GM12878 (cell line): ENCODE results near the gene DYNC1H1. TPM values are rescaled to one million over a fixed set of nuclear protein-coding genes. Genes with fewer than 3 reads are reported as not detected.

Source experiments
- BACH1 ChIP-seq: fragments of 450-650 bp; IDR thresholded peaks from 2 replicates; pipeline ENCODE4 v1.6.1; 2017; ENCODE audit warnings: mild to moderate bottlenecking, borderline replicate concordance
- CHD1 ChIP-seq: IDR thresholded peaks from 2 replicates; pipeline ENCODE4 v1.6.1; 2012; ENCODE audit warnings: low read depth, low read length, improper control_type of control experiment
- EGR1 ChIP-seq, 2 experiments: IDR thresholded peaks; 1 replicate in 1 of 2; 2 replicates in 1 of 2; pipeline ENCODE4 v1.6.1; 2011 to 2012; ENCODE audit warnings: low read depth in 2 of 2, low read length in 2 of 2, borderline replicate concordance in 1 of 2, mild to moderate bottlenecking in 1 of 2, moderate library complexity in 1 of 2
- IRF4 ChIP-seq: IDR thresholded peaks from 2 replicates; pipeline ENCODE4 v1.6.1; 2011; ENCODE audit warnings: low read depth, low read length
- LARP7 ChIP-seq: fragments of 450-650 bp; IDR thresholded peaks from 2 replicates; pipeline ENCODE4 v1.6.1; 2017; ENCODE audit warnings: mild to moderate bottlenecking
- NFXL1 ChIP-seq: fragments of 450-650 bp; IDR thresholded peaks from 2 replicates; pipeline ENCODE4 v1.6.1; 2017; ENCODE audit warnings: antibody characterized with exemption, mild to moderate bottlenecking, borderline replicate concordance
- NR2C1 ChIP-seq: fragments of 450-650 bp; IDR thresholded peaks from 2 replicates; pipeline ENCODE4 v1.6.1; 2017; ENCODE audit warnings: antibody characterized with exemption, mild to moderate bottlenecking, moderate library complexity
- POLR2AphosphoS2 ChIP-seq: IDR thresholded peaks from 2 replicates; pipeline ENCODE4 v1.6.1; 2011; ENCODE audit warnings: low read depth, mild to moderate bottlenecking, low read length, improper control_type of control experiment, moderate library complexity
- RAD51 ChIP-seq: fragments of 450-650 bp; IDR thresholded peaks from 2 replicates; pipeline ENCODE4 v1.6.1; 2016; ENCODE audit warnings: moderate library complexity, mild to moderate bottlenecking, inconsistent platforms
- SIX5 ChIP-seq: IDR thresholded peaks from 2 replicates; pipeline ENCODE4 v1.6.1; 2011; ENCODE audit warnings: mild to moderate bottlenecking, low read depth, low read length, moderate library complexity; ENCODE audit not compliant: severe bottlenecking
- SMAD5 ChIP-seq: IDR thresholded peaks from 2 replicates; pipeline ENCODE4 v1.6.1; 2016; ENCODE audit warnings: antibody characterized with exemption, low read depth
- SPI1 ChIP-seq: IDR thresholded peaks from 2 replicates; pipeline ENCODE4 v1.6.1; 2011; ENCODE audit warnings: low read depth, mild to moderate bottlenecking, low read length, moderate library complexity, borderline replicate concordance; ENCODE audit not compliant: insufficient read depth
- YY1 ChIP-seq: IDR thresholded peaks from 2 replicates; pipeline ENCODE4 v1.6.1; 2011; ENCODE audit warnings: low read depth, mild to moderate bottlenecking, low read length
- ZNF217 ChIP-seq: fragments of 450-650 bp; IDR thresholded peaks from 2 replicates; pipeline ENCODE4 v1.6.1; 2017; ENCODE audit warnings: antibody characterized with exemption, mild to moderate bottlenecking
- polyA plus RNA-seq, 11 experiments: library from polyadenylated mRNA; depleted of rRNA in 4 of 11; unstranded in 6 of 11; stranded (reverse) in 5 of 11; fragments of >200 nt; fragmentation: Nextera tagmentation in 4 of 11; fragmentation: Illumina TruSeq in 1 of 11; extraction: Ambion mirVana in 4 of 11; extraction: Trizol in 1 of 11; gene quantifications; 1 replicate in 1 of 11; 2 replicates in 10 of 11; pipeline versions ENCODE4 v1.2.1 to v1.2.3, GENCODE V29; 2011 to 2016; ENCODE audit warnings: inconsistent platforms in 2 of 11, missing spikeins in 2 of 11, low read depth in 1 of 11
- total RNA-seq, 4 experiments: library from RNA; depleted of rRNA in 3 of 4; stranded (reverse); fragments of >200 nt in 3 of 4; fragmentation: Illumina TruSeq in 1 of 4; extraction: Trizol in 1 of 4; gene quantifications; 2 replicates each; pipeline versions ENCODE4 v1.2.1 to v1.2.3, GENCODE V29; 2013 to 2021

DYNC1H1 gene
- total and polyA plus RNA-seq, 10 of the 15 experiments (the other 5 are each of a cell fraction or from before 2014, with no cell fraction given): 38.4 to 291 (median 111) TPM

DNA sequence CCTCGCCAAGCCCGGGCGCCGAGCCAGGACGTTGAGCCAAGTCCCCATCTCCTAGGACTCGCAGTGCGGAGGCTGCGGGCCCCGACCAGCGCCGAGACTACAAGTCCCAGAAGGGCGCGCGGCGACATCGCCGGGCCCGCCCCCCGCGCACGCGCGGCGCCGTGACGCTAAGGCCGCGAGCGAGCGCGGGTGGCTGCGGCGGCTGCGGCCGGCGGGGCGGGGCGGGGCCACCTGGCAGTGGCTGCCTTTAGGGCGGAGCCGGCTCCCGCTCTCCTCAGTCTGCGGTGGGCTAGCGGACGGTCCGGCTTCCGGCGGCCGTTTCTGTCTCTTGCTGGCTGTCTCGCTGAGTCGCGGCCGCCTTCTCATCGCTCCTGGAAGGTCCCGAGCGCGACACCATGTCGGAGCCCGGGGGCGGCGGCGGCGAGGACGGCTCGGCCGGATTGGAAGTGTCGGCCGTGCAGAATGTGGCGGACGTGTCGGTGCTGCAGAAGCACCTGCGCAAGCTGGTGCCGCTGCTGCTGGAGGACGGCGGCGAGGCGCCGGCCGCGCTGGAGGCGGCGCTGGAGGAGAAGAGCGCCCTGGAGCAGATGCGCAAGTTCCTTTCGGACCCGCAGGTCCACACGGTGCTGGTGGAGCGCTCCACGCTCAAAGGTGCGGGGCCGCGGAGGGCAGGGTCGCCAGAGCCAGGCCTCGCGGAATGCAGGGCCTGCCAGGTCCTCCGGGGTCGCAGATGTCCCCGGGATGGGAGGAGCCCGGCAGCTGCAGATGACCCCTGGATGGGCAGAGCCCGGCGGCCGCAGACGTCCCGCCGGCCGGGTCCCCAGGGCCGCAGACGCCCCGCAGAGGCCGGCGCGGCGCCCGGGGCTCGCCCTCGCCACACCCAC lies at the start of gene DYNC1H1 (continued):
- TF ChIP-seq RAD51 (no peak), SIX5 (peak; percentile 85), IRF4 (no peak), CHD1 (no peak; the same call in 1 of the 2 replicates), LARP7 (peak; percentile 45), YY1 (peak; percentile 73), NFXL1 (no peak), SMAD5 (peak; percentile 44; the same call in 1 of the 2 replicates), BACH1 (peak; percentile 48; the same call in 1 of the 2 replicates), SPI1 (no peak), ZNF217 (0 out of 2 replicates have a peak, but pooled peaks have one; percentile 13), EGR1 (IDR thresholded peaks at IDR 0.05; ENCODE audit: borderline replicate concordance in 1 of 2, low read depth in 2 of 2, low read length in 2 of 2) (peak; percentile 13 to 93; a peak in 2 of 3 replicates), NR2C1 (peak; percentile 64), POLR2AphosphoS2 (peak; percentile 77)
